Muscle layer of colon (tissue), 2 donors: ENCODE results near the gene SLC7A14.

Experiments
- H3K27ac ChIP-seq: one replicate; pipeline ENCODE4 v1.7.0; 2013; ENCODE audit warnings: low read depth, mild to moderate bottlenecking, low read length, moderate library complexity
- H3K27me3 ChIP-seq, 2 donors: one replicate each; pipeline ENCODE4 v1.7.0; 2013; ENCODE audit warnings: low read length in 2 of 2, mild to moderate bottlenecking in 2 of 2; ENCODE audit not compliant: insufficient read depth in 2 of 2, control insufficient read depth in 1 of 2
- H3K36me3 ChIP-seq: one replicate; pipeline ENCODE4 v1.7.0; 2013; ENCODE audit warnings: mild to moderate bottlenecking, low read length; ENCODE audit not compliant: insufficient read depth
- H3K4me1 ChIP-seq: one replicate; pipeline ENCODE4 v1.7.0; 2013; ENCODE audit warnings: mild to moderate bottlenecking, low read length; ENCODE audit not compliant: insufficient read depth
- H3K4me3 ChIP-seq, 2 donors: one replicate each; pipeline ENCODE4 v1.7.0; 2013; ENCODE audit warnings: low read length in 2 of 2, low read depth in 1 of 2, mild to moderate bottlenecking in 1 of 2, moderate library complexity in 1 of 2
- H3K9ac ChIP-seq: one replicate; pipeline ENCODE4 v1.7.0; 2013; ENCODE audit warnings: low read length
- H3K9me3 ChIP-seq: one replicate; pipeline ENCODE4 v1.7.0; 2013; ENCODE audit warnings: mild to moderate bottlenecking, low read length
- donor health status: abdominal sarcoma.
- donor health status: Adenocarcinoma of cecum.

SLC7A14 gene

DNA sequence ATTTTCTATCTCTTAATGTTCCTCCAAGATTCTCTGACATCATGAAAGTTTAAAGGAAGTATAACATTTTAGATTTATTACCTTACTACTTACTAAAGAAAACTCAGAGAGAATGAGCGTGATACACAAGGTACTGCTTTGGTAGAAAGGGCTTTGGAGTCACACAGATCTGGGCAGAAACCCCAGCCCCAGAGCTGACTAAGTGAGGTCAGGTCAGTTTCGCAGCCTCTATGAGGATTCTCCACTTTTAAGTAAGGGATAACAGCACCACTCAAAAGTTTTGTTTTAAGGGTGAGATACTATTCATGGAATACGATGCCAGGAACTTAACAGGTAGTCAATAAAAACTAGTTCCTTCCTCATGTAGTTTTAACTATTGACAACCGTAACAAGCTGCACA is 91.1 kb downstream of the SLC7A14 start:
- no peak overlapping the region for H3K4me3 ChIP-seq
- no peak overlapping the region for H3K27ac ChIP-seq
- no peaks in the 10 kb centered on the region for H3K9me3 ChIP-seq
- H3K27me3 ChIP-seq: no peaks in the 10 kb centered on the region
- peaks cover 7% of the 10 kb centered on the region for H3K4me1 ChIP-seq
- H3K9ac ChIP-seq: no peak overlapping the region
- no peaks in the 10 kb centered on the region for H3K36me3 ChIP-seq

DNA sequence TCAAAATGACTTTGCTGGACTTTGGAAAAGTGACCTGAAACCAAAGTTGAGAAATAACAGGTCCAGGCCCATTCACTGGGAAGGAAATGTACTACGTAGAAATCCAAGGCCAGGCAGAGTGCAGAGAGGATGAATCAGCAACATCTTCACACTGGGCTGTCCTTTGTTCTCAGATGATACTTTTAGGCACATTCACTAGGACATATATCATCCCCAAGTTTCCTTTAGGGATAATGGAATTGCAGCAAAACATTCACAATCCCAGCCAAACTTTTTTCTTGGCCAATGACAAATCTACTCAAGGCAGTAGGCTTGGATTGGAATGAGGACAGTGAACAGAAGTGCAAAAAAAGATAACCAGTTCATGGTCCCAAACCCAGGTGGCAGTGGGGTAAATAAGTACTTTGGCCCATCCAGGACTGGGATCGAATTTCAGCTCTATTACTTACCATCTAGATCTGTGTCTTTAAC is 92.1 kb downstream of the SLC7A14 start:
- Histone ChIP-seq H3K4me3 (no peak overlapping the region), H3K9ac (no peak overlapping the region), H3K9me3 (no peaks in the 10 kb centered on the region), H3K36me3 (no peaks in the 10 kb centered on the region), H3K27me3 (no peaks in the 10 kb centered on the region), H3K27ac (no peak overlapping the region), H3K4me1 (peaks cover 7% of the 10 kb centered on the region)

DNA sequence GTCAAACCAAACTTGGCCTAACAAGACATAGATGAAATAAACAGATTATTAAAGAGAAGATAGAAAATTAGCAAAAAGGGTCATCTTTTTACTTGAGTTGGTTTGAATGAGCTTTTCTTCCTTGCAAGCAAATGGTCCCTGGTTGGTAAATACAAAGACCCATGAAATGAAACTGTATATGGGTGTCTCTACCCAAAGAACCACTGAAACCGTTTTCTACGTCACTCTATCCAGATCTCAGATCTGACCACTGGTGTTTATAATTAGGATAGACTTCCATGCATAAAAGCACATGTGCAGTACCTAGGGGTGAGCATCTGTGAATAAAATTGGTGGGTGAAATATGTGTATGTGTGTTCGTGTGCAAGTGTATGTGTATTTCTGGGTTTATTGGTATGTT is 94.0 kb downstream of the SLC7A14 start:
- no peak overlapping the region for H3K27ac ChIP-seq
- H3K9ac ChIP-seq: no peak overlapping the region
- H3K4me1 ChIP-seq: no peaks in the 10 kb centered on the region
- no peaks in the 10 kb centered on the region for H3K9me3 ChIP-seq
- H3K27me3 ChIP-seq: no peaks in the 10 kb centered on the region
- H3K4me3 ChIP-seq: no peak overlapping the region
- H3K36me3 ChIP-seq: no peaks in the 10 kb centered on the region

DNA sequence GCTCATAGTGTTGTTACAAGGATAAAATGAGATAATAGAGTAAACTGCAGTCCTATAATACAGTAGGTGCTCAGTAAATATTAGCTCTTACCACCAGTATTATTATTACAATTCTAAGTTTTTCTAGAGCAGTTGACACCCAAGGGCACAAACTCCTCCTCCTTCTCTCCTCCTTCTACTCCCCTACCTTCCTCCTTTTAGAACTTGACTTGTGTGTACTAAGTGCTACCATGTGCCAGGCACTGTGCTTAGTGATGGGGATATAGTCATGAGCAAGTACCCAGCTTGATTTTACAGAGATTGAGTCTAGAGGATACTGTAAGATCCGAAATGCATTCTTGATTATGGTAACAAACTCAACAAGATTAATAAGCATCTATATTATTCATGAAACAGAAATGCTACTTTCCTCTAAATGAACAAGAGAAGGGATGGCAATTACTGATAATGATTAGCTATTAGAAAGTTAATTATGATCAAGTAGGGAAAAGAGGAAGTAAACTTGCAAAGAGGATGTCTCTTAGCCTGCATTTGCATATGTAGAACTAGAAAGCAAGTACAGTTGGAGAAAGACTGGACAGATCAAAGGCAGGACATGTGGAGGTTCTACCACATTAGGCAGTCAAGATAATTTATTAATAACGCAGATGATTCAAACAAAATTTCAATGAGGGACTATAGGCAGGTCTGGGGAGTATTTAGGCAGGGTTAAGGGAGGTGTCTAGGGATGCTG is 94.9 kb downstream of the SLC7A14 start:
- Histone ChIP-seq H3K27me3 (no peaks in the 10 kb centered on the region), H3K4me1 (no peaks in the 10 kb centered on the region), H3K27ac (no peak overlapping the region), H3K4me3 (no peak overlapping the region), H3K36me3 (no peaks in the 10 kb centered on the region), H3K9ac (no peak overlapping the region), H3K9me3 (no peaks in the 10 kb centered on the region)

DNA sequence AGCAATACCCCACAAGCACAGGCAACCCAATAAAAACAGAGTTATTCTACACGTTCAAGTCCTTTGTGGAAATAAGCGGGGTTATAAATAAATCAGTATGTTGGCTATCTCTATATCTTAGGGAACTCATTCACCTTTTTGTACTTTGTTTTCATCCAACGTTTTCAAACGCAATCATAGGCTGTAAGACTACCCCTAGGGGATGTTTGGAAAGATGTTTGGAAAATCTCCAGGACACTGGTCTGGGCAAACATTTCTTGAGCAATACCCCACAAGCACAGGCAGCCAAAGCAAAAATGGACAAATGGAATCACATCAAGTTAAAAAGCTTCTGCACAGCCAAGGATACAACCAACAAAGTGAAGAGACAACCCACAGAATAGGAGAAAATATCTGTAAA is 97.1 kb downstream of the SLC7A14 start:
- Histone ChIP-seq H3K27me3 (no peaks in the 10 kb centered on the region), H3K27ac (no peak overlapping the region), H3K4me1 (no peaks in the 10 kb centered on the region), H3K9me3 (no peaks in the 10 kb centered on the region), H3K36me3 (no peaks in the 10 kb centered on the region), H3K4me3 (no peak overlapping the region), H3K9ac (no peak overlapping the region)

DNA sequence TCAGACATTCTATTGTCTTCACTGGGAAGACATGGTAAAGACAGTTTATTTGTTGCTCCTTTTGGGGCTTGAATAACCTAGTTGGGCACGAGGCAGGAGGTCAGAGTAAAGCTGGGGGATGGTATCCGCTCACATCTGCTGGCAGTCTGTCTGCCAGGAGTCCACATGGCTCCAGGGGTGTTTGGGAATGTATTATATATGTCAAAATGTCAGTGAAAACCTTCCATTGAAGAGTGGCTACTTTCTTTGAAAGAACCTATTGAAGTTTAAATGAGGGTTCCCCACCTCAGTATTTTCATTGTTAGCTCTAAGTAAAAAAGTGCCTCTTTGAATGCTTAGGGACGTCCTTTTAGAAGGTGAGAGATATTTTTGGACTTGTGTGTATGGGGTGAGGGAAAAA is 98.8 kb downstream of the SLC7A14 start:
- Histone ChIP-seq H3K4me1 (no peaks in the 10 kb centered on the region), H3K27me3 (no peaks in the 10 kb centered on the region), H3K4me3 (no peak overlapping the region), H3K9me3 (no peaks in the 10 kb centered on the region), H3K27ac (no peak overlapping the region), H3K36me3 (no peaks in the 10 kb centered on the region), H3K9ac (no peak overlapping the region)

DNA sequence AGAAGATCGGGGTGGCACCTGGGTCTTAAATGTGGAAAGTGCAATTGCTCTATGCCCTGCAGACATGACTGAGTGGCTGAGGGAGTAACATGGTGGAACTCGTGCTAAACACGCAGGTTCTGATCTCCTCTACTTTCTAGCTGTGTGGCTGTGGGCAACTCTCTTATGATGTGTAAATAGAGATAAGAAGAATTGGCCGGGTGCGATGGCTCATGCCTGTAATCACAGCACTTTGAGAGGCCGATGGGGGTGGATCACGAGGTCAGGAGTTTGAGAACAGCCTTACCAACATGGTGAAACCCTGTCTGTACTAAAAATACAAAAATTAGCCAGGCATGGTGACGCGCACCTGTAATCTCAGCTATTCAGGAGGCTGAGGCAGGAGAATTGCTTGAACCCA is 99.5 kb downstream of the SLC7A14 start:
- no peak overlapping the region for H3K4me3 ChIP-seq
- no peaks in the 10 kb centered on the region for H3K9me3 ChIP-seq
- H3K36me3 ChIP-seq: no peaks in the 10 kb centered on the region
- no peaks in the 10 kb centered on the region for H3K4me1 ChIP-seq
- H3K27ac ChIP-seq: no peak overlapping the region
- no peak overlapping the region for H3K9ac ChIP-seq
- no peaks in the 10 kb centered on the region for H3K27me3 ChIP-seq

DNA sequence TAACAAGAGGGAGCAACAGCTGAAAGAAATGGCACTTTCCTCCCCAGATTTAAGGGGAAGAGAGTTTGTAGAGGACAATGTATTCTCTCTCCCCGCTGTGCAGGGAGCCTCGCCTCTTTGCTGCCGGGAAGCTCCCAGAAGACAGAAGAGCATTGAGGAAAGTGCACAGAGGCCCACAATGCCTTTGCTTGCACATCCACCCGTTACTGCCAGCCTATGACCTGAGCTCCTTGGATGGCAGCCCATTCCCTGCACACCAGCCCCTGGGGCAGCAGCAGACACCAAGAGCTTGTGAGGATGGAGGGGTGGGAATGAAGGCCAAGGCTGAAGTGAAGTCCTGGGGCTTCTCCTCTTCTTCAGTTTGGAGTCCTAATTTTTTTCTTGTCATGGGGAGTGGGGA is 100.2 kb downstream of the SLC7A14 start:
- Histone ChIP-seq H3K9me3 (no peaks in the 10 kb centered on the region), H3K4me1 (no peaks in the 10 kb centered on the region), H3K27me3 (no peaks in the 10 kb centered on the region), H3K4me3 (no peak overlapping the region), H3K36me3 (no peaks in the 10 kb centered on the region), H3K27ac (no peak overlapping the region), H3K9ac (no peak overlapping the region)

DNA sequence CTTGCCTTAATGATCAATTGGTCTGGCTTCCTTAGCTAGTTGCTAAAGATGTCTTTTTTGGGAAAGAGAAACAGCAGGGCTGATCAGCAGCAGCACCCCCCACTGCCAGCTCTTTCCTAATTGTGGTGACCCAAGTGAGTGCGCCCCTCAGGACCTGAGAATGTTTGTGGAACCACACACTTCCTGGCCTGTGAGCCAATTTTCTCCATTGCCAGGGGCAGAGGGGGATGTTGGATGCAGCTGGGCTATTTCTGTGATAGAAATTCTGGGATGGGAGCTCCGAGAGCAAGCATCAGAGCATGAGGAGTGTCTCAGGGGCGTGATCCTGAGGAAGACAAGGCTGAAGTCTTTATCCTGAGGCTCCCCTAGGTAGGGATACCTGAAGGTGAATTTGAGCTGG is 100.6 kb downstream of the SLC7A14 start:
- Histone ChIP-seq H3K27ac (no peak overlapping the region), H3K27me3 (no peaks in the 10 kb centered on the region), H3K9me3 (no peaks in the 10 kb centered on the region), H3K36me3 (no peaks in the 10 kb centered on the region), H3K9ac (no peak overlapping the region), H3K4me1 (no peaks in the 10 kb centered on the region), H3K4me3 (no peak overlapping the region)

DNA sequence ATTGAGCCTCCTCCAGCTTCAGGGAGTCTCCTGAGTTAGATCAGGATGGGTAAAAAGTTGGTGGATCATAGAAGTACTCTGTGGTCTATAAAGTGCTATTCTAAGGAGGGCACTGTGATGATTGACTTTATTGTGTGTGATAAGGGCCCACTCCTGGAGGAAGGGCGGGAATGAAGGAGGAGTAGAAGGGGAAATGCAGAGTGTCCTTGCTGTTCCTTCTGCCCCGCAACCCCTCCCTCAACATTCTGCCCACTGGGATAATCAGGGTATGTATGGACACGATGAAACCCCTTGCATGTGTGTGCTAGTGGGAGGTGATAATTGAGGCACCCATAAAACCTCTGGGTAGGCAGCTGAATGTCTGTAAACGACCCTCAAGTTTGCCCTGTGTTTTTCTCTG is 101.0 kb downstream of the SLC7A14 start:
- H3K4me1 ChIP-seq: no peaks in the 10 kb centered on the region
- H3K9ac ChIP-seq: no peak overlapping the region
- no peaks in the 10 kb centered on the region for H3K27me3 ChIP-seq
- H3K4me3 ChIP-seq: no peak overlapping the region
- H3K9me3 ChIP-seq: no peaks in the 10 kb centered on the region
- H3K27ac ChIP-seq: no peak overlapping the region
- H3K36me3 ChIP-seq: no peaks in the 10 kb centered on the region

DNA sequence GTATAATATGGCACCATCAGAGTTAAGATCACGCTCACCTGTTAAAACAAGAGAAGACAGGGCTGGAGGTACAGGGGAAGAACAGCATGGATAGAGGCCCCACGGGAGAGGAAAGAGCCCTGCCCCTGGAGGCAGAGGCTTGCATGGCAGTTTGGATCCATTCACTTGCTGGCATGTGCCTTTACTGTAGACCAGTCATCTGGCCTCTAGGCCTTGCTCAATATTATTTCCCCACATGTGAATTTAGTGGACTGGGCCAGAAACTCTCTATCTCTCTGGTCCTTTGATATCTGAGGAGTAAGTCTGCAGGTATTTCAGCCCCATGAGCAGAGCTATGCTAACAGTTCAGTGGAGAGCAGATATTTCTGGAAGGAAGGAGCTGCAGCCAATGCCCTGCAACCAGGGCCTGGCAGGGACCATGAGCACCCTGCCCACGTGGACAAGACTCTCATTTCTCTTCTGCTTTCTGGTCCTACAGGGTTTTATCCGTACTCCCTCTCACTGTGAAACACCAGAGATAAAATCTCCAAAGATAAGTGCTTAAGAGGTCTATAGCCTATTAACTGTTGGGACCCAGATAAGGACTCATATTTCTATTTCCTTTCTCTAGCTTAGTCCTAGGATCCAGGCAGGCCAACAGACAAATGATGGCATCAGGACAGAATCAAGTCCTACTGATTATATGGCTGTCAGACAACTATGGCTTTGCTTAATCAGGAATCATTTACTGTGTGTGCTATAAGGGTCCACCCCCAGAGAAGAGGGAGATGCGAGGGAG is 102.2 kb downstream of the SLC7A14 start:
- Histone ChIP-seq H3K27me3 (no peaks in the 10 kb centered on the region), H3K9me3 (no peaks in the 10 kb centered on the region), H3K9ac (no peak overlapping the region), H3K4me1 (no peaks in the 10 kb centered on the region), H3K36me3 (no peaks in the 10 kb centered on the region), H3K27ac (no peak overlapping the region), H3K4me3 (no peak overlapping the region)

DNA sequence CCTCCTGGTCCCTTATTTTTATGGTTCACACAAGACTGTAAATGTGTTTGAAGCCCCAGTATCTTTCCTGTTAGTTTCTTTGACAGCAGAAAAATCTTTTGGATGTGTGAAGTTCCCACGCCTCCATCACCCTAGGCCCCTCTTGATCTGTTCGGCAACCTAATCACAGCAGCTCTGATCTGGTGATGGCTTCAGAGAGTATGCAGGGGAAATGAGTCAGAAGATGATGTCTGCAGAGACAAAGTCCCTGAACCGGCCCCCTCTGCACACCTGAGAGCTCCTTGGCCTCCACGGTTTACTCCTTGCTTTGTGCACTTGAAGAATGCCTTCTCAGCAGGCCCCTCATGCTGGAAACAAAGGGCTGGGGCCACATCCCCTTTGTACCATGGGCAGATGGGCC is 103.7 kb downstream of the SLC7A14 start:
- H3K4me1 ChIP-seq: no peaks in the 10 kb centered on the region
- no peaks in the 10 kb centered on the region for H3K9me3 ChIP-seq
- H3K27me3 ChIP-seq: no peaks in the 10 kb centered on the region
- H3K9ac ChIP-seq: no peak overlapping the region
- H3K27ac ChIP-seq: no peak overlapping the region
- H3K36me3 ChIP-seq: no peaks in the 10 kb centered on the region
- H3K4me3 ChIP-seq: no peak overlapping the region
